Stimulated activated CD8-positive, alpha-beta memory T cell treated with anti-CD3 and anti-CD28 coated beads, Interleukin-15, amount 100 ng/mL, for 4 hours (primary cell): ENCODE results near the gene CEACAM19.
"Not testable (repeated sequence)": the region's sequence is repeated elsewhere in the genome, so short reads cannot be mapped to it uniquely, and the experiment has no call there.

Experiments
- DNase-seq, 2 donors: peaks; one replicate each; pipeline ENCODE4 v3.0.0-alpha.2; 2020; ENCODE audit warnings: low read depth in 2 of 2

The CEACAM19 gene

DNA sequence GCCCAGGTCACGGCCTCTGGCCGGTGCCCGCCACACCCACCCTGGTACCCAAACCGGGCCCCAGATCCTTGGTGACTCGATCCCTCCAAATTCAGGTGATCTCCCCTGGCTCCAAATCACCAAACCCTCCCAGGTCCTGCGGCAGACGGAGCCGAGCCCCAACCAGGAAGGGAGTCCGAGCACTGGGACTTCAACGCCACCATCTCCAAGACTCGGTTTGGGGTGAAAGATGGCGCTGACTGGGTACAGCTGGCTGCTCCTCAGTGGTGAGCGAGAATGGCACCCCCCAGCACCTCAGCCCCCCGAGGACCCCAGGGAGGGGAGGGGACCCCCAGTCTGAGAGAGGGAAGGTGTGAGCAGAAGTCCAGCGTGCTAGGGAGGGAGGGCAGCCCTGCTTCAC lies 29.9 kb downstream of the CEACAM19 start:
- DNase-seq: no peak

DNA sequence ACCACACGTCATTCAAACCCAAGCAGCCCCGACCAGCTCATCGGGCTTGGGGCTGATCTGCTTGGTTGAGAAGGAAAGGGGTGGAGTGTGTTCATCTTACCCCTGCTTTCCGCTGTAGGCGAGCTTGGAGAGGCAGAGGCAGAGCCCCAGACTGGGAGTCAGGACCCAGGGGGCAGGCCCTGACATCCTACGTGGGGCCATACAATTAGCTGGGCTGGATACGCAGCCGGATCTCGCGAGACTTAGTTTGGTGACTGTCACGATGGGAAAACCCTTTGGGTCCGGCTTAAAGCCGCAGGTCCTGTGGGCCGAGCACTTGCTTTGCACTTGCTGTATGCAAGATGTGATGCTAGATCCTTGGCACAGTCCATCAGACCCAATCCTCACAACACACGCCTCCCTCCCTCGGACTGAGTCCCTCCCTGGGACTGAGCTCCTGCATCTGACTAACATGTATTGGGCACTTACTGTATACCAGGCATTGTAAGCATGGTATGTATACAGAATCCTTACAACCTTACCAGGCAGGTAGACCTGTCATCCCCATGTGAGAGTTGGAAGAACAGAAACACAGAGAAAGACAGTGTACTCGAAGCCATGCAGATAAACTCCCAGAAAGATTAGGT lies 31.4 kb downstream of the CEACAM19 start:
- no peak for DNase-seq

DNA sequence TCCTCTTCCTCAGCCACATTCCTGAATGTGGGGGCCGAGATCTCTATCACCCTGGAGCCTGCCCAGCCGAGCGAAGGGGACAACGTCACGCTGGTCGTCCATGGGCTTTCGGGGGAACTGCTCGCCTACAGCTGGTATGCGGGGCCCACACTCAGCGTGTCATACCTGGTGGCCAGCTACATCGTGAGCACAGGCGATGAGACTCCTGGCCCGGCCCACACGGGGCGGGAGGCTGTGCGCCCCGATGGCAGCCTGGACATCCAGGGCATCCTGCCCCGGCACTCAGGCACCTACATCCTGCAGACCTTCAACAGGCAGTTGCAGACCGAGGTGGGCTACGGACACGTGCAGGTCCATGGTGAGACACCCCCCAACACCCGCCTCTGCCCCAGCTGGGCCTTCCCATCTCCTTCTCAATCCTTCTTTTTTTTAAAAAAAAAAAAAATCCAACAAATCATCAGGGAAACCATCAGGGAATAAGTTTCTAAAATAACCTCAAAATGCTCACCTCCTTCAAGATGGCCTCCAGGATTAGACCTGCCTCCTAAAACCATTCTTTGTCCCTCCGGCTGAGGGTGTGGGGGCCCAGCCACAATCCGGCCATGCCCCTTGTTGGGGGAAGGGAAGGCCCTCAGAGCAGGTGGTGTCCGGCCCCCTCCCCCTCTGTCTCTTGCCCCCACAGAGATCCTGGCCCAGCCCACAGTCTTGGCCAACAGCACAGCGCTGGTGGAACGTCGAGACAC lies 32.2 kb downstream of the CEACAM19 start:
- DNase-seq: no peak

DNA sequence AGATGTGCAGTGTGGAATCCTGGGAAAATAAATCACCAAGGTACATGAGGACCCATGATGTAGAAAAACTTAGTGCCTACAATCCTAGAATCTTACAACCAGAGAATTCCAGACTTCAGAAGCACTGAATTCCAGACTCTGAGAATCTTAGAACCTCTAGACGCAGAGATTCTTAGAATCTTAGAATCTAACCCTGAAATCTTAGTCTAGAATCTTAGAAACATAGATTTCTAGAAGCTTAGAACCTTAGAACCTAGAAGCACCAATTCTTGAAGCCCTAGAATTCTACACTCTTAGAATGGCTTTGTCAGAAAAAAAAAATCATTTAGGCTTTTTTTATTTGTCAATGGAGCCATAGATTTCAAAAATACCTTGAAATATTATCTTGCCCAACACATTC lies 33.7 kb downstream of the CEACAM19 start:
- no peak for DNase-seq

DNA sequence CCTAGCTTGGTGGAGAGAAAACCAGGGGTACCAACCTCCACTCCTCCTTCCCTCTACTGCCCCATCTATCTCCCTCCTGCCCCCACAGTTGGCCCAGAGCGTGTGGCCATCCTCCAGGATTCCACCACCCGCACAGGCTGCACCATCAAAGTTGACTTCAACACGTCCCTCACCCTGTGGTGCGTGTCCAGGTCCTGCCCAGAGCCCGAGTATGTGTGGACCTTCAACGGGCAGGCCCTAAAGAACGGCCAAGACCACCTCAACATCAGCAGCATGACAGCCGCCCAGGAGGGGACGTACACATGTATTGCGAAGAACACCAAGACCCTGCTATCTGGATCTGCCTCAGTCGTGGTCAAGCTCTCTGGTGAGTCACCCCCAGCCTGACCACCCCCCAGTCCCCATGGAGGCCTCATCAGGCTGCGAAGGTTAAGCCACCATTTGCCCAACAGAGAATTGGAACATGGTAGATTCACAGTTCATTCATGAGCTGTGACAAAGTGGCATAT lies 34.3 kb downstream of the CEACAM19 start:
- no peak for DNase-seq

DNA sequence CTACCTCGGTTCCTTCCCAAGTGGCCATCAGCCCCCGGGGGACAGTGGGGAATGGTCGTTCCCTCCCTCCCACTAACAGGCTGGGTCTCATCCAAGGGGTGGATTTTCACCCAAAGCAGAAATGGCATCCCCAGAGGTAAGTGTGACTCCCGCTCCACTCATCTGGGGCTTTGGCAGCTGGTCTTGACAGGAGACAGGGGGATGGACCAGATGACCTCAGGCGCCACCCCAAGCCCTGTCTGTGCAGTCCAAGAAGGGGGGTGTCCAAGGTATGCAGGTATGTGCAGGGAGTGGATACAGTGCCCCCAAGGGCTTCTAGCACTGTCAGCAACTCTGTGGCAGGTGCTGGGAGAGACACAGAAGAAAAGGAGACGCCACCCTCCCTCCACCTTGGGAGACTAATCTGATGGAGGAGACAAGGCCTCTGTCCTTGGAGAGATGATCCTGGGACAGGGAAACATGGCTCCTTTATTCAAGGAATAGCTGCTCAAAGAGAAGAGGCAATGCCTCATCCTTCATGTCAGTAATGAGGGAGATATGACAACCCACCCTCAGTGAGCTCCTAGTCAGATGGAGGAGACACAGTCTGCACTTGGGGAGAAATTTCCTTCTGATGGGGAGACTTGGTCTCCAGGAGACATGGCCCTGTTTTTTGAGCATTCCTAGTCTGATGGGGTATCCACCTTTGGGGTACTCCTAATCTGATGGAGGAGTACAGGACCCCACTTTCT lies 35.4 kb downstream of the CEACAM19 start:
- DNase-seq: no peak

DNA sequence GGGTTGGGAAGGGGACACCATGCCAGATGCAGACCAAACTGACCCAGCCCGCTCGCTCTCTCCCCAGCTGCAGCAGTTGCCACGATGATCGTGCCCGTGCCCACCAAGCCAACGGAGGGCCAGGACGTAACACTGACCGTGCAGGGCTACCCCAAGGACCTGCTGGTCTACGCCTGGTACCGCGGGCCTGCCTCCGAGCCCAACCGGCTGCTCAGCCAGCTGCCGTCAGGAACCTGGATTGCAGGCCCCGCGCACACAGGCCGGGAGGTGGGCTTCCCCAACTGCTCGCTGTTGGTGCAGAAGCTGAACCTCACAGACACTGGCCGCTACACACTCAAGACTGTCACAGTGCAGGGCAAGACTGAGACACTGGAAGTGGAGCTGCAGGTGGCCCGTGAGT lies 36.5 kb downstream of the CEACAM19 start:
- DNase-seq: no peak

DNA sequence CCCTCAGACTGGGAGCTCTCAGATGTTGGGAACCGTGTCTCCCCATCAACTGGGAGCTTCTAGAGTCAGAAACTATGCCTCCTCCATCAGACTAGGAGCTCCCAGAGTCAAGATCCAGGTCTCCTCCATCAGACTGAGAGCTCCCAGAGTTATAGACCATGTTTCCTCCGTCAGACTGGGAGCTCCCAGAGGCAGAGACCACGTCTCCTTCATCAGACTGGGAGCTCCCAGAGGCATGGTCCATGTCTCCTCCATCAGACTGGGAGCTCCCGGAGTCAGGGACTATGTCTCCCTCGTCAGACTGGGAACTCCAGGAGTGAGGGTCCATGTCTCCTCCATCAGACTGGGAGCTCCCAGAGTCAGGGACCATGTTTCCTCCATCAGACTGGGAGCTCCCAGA lies 37.7 kb downstream of the CEACAM19 start:
- DNase-seq: no peak

DNA sequence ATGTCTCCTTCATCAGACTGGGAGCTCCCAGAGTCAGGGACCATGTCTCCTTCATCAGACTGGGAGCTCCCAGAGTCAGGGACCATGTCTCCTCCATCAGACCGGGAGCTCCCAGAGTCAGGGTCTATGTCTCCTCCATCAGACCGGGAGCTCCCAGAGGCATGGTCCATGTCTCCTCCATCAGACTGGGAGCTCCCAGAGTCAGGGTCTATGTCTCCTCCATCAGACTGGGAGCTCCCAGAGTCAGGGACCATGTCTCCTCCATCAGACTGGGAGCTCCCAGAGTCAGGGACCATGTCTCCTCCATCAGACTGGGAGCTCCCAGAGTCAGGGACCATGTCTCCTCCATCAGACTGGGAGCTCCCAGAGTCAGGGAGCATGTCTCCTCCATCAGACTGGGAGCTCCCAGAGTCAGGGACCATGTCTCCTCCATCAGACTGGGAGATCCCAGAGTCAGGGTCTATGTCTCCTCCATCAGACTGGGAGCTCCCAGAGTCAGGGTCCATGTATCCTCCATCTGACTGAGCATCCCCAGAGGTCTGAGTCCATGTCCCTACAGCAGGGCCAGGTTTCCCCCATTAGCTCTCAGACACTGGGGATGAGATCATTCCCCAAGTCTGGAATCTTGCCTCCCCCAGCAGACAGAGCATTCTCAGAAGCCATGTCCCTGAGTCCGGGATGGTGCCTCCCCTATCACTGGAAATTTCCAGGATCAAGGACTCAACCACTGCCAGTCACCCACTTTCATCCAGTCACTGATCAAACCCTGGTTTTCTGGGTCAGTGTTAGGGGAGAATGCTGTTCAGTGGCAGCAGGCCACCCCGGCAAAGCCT lies 38.4 kb downstream of the CEACAM19 start:
- DNase-seq: not testable (repeated sequence)

DNA sequence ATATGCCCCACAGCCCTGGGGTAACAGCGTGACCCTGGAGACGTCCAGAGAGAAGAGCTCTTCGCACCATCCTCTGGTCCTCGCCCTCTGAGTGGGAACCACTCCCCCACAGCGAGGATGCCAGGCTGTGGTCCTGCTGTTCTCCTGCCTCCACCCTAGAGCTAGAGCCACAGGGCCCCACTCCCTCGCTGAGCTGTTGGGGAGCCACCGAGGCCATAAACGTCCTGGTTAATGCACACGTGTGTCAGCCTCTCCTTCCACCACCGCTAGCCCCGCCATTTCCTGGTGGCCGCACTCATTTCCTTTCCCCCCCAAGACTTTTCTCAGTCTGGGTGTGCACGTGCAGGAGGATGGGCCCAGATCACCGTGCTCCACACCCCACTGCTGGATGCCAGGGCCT lies 39.2 kb downstream of the CEACAM19 start:
- DNase-seq: no peak

DNA sequence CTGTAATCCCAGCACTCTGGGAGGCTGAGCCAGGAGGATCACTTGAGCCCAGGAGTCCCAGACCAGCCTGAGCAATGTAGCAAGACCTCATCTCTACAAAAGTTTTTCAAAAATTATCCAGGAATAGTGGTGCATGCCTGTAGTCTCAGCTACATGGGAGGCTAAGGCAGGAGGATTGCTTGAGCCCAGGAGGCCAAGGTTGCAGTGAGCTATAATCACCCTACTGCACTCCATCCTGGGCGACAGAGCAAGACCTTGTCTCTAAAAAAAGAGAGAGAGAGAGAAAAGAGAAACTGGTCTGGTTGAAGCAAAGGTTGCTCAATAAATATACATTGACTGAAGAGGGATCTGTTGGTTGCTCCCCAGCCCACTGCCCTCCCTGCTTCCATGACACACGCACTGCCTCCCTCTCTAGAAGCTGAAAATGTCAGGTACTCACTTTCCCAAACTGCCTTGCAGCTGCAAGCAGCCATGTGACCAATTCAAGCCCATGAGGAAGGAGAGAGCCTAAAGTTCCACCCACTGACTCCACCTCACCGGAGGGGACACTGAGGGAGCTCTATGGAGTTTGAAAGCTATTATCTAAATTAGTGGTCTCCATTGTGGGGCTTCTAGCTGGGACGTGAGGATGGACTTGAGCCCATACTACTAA lies 41.7 kb downstream of the CEACAM19 start:
- DNase-seq: no peak

DNA sequence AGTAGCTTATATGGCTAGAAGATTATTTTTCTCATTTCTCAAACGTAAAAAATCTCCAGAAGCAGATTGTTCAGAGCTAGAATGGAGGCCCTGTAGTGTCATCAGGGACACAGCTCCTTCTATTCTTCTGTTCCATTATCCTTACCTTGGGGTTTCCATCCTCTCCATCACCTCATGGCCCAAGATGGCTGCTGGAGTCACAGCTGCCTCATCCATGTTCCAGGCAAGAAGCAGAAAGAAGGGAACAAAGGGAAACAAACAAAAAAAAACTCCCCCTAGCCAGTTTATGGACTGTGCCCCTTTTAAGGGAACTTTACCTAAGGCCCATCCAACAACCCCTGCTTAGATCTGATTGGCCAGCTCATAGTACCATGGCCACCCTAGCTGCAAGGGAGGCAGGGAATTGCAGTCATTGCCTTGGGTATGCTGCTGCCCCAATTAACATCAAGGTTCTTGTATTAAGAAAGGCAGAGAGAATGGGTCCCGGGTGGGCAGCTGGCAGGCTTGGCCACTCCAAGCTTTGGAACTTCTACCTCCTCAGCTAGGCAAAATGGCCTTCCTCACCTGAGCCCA lies 43.4 kb downstream of the CEACAM19 start:
- no peak for DNase-seq

DNA sequence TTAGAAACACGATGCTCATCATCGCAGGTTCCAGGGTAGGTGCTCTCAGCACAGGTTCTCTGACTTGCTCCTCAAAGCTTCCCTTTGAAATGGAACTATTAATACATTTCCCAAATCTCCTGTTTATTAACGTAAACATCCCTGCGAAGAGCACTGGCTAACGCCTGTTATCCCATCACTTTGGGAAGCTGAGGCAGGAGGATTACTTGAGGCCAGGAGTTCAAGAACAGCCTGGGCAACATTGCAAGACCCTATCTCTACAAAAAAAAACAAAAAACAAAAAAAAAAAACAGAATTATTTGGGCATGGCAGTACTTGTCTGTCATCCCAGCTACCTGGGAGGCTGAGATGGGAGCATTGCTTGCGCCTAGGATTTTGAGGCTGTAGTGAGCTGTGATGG lies 46.3 kb downstream of the CEACAM19 start:
- DNase-seq: no peak

DNA sequence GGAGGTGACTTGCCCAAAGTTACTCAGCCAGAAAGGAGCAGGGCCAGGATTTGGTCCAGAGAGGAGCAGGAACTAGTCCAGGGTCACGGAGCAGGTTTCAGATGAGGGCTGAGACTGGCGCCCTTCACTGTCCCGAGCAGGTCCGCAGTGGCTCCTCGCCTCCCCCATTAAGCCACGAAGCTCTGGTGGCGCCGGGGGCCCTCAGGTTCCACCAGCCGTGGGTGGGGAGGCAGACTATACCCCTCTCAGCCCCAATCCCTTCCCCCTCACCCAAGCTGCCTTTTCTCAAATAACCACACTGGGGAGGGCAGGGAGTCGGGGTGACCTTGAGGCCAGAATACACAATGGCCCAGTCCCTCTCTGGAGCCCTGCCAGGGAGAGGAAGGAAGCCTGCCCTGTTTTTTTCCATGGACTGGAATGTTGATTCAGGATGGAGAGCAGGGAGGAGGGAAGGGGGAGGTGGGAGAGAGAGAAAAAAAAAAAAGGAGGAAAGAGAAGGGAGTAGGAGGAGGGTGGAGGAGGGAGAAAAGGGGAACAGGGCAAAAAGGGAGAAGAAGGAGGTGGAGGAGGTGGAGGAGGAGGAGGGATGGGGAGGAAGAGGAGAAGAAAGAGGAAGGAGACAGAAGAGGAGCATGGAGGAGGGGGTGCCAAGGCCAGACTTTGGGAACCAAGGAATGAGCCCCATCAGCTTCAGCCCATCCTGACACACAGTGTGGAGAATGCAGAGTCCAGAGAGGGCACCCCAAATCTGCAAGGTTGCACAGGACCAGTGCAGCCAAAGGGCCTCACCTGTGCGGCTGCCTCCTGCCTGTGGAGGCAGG lies 47.4 kb downstream of the CEACAM19 start:
- no peak for DNase-seq

DNA sequence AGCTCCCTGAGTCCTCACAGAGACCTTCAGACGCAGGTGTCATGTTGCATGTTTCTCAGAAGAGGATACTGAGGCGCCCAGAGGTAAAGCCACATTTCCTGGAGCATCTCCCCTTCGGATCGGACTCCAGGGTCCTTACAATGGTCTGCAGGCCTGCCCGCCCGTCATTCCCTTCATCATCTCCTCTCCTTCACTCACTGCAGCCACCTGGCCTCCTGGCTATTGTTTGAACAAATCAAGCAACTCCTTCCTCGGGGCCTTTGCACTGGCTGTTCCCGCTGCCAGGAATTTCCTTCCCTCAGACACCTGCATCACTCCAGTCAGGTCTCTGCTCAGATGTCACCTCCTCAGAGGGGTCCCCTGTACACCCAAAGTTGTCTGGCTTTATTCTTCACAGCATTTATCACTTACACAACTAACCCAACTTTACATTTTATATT lies 48.0 kb downstream of the CEACAM19 start:
- DNase-seq: no peak

DNA sequence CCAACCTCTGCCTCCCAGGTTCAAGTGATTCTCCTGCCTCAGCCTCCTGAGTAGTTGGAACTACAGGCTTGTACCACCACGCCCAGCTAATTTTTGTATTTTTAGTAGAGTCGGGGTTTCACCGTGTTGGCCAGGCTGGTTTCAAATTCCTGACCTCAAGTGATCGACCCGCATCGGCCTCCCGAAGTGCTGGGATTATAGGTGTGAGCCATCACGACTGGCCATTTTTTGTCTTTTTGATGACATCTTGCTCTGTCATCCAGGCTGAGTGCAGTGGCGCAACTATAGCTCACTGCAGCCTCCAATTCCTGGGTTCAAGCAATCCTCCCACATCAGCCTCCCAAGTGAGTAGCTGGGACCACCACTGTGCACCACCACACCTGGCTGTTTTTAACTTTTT lies 49.1 kb downstream of the CEACAM19 start:
- DNase-seq: not testable (repeated sequence)

DNA sequence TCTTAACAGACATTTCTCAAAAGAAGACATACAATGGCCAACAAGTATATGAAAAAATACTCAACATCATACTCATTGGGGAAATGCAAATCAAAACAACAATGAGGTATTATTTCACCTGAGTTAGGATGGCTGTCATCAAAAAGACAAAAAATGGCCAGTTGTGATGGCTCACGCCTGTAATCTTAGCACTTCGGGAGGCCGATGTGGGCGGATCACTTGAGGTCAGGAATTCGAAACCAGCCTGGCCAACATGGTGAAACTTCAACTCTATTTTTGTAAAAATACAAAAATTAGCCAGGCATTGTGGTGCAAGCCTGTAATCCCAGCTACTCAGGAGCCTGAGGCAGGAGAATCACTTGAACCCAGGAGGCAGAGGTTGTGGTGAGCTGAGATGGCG lies 49.7 kb downstream of the CEACAM19 start:
- no peak for DNase-seq

DNA sequence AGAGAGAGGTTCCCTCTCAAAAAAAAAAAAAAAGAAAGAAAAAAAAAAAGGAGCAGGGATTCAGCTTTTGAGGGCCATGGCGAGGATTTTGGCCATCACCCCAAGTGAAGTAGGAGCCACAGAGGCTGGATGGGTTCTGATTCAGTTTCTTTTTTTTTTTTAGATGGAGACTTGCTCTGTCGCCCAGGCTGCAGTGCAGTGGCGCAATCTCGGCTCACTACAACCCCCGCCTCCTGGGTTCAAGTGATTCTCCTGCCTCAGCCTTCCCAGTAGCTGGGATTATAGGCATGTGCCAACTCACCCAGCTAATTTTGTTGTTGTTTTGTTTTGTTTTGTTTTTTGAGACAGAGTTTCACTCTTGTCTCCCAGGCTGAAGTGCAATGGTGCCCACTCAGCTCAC lies 50.1 kb downstream of the CEACAM19 start:
- not testable (repeated sequence) for DNase-seq

DNA sequence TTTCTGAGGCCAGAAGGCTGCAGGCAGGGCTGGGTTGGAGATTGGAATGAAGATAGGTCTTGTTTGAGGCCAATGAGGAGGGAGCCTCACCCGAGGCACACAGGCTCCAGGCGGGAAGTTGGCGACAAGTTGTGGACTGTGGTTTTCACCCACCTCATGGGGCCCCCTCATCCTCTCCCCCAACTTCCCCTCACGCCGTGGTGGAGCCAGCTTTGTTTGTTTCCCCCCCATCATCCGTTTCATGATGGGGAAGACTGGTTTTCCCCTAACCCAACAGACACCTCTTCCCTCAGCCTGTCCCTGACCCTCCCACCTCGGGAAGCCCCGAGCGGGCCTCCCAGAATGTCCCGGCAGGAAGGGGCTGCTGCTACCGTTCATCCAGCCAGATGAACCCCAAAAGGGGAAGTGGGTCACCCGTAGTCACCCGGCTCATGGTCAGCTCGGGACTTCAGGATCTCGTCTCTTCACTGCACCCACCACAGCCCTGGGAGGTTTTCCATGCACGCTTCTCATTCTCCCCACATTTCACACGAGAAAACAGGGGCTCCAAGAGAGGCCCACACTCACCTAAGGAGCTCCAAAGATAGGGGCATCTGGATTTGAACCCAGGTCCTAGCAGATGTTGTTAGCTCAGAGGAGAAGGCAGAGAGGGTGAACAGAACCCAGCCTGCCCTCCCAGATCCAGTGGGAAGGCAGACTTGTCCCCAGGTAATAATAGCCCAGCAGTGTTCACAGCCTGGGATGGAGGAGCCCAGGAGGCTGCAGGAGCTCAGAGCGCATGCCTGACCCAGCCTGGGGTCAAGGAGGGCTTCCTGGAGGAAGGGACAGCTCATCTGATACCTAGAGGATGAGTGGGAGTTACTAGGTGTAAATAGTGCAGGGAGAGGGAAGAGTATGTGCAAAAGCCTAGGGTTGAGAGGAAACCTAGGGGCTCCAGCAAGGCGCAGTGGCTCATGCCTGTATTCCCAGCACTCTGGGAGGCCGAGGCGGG lies 51.1 kb downstream of the CEACAM19 start:
- DNase-seq: no peak
